Osteoblast (primary cell): ENCODE data around the gene DNM1L. TPM values are rescaled to one million over a fixed set of nuclear protein-coding genes. Genes with fewer than 3 reads are reported as not detected.

Experiments
- DNase-seq: peaks from one replicate; pipeline ENCODE4 v3.0.0; 2011; ENCODE audit warnings: low spot score, mixed read lengths; ENCODE audit not compliant: insufficient read length; ENCODE audit errors: missing footprints
- H2AFZ ChIP-seq: 2 replicates; pipeline ENCODE4 v1.6.0; 2011; ENCODE audit warnings: mild to moderate bottlenecking, low read length
- H3K27ac ChIP-seq: 2 replicates; pipeline ENCODE4 v1.5.1; 2011; ENCODE audit warnings: mild to moderate bottlenecking, low read depth, low read length, moderate library complexity
- H3K27me3 ChIP-seq: 2 replicates; pipeline ENCODE4 v1.6.0; 2012; ENCODE audit warnings: mild to moderate bottlenecking, control low read depth, inconsistent platforms, low read length, moderate library complexity; ENCODE audit not compliant: insufficient read depth
- H3K36me3 ChIP-seq: 2 replicates; pipeline ENCODE4 v1.5.1; 2011; ENCODE audit warnings: mild to moderate bottlenecking, low read length, control low read depth, moderate library complexity; ENCODE audit not compliant: insufficient read depth
- H3K4me1 ChIP-seq: 2 replicates; pipeline ENCODE4 v1.5.1; 2011; ENCODE audit warnings: mild to moderate bottlenecking, low read length, control low read depth, moderate library complexity; ENCODE audit not compliant: insufficient read depth
- H3K4me2 ChIP-seq: 2 replicates; pipeline ENCODE4 v1.6.0; 2011; ENCODE audit warnings: mild to moderate bottlenecking, low read length; ENCODE audit not compliant: insufficient read depth
- H3K4me3 ChIP-seq: fragments of 200-600 bp; sonication (generic); 3 replicates; pipeline ENCODE4 v1.5.1; 2012; ENCODE audit warnings: mild to moderate bottlenecking, low read length, inconsistent platforms; ENCODE audit not compliant: insufficient read depth
- H3K79me2 ChIP-seq: 2 replicates; pipeline ENCODE4 v1.6.0; 2012; ENCODE audit warnings: mild to moderate bottlenecking, low read length, control low read depth, inconsistent platforms; ENCODE audit not compliant: insufficient read depth
- H3K9me3 ChIP-seq: 2 replicates; pipeline ENCODE4 v1.5.1; 2011; ENCODE audit warnings: low read depth, low read length, control low read depth
- H4K20me1 ChIP-seq: 2 replicates; pipeline ENCODE4 v1.6.0; 2012; ENCODE audit warnings: mild to moderate bottlenecking, low read length, control low read depth; ENCODE audit not compliant: insufficient read depth
- small RNA-seq: library from RNA; depleted of rRNA; stranded (forward); fragments of <200 nt; gene quantifications from one replicate; pipeline ENCODE3, GENCODE V24; 2012
- total RNA-seq: library from RNA; depleted of rRNA; stranded (reverse); fragments of >200 nt; gene quantifications from 2 replicates; pipeline ENCODE4 v1.2.3, GENCODE V29; 2012
- TF ChIP-seq, protein P1 (sequence below): IDR thresholded peaks from 2 replicates; pipeline ENCODE4 v1.5.1; 2011; ENCODE audit warnings: mild to moderate bottlenecking, low read depth, low read length, moderate library complexity; ENCODE audit errors: extremely low read depth

DNM1L gene
- total RNA-seq, 1 donor: 74.9 TPM

DNA sequence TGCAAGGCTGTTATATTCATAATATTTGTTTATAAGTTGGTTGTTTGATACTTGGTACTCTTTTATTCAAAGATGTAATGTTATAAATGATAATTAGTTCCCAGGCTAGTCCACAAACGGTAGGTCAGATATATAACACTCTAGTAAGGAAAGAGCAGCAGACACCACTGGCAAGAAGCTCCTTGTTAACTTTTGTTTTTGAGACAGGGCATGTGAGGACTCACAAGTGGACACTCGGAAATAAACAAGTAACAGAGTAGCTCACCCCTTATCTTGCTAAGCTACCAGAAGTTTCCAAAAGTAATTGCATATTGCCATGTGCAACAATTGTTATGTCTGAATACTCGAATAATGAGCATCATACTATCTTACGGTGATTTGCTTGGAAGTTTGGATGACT, 115.2 kb downstream of the DNM1L start:
- no peaks in the 10 kb centered on the region for H4K20me1 ChIP-seq
- no peaks in the 10 kb centered on the region for H3K79me2 ChIP-seq
- no peaks in the 10 kb centered on the region for H3K4me1 ChIP-seq
- no peak overlapping the region for H2AFZ ChIP-seq
- TF ChIP-seq, protein P1, sequence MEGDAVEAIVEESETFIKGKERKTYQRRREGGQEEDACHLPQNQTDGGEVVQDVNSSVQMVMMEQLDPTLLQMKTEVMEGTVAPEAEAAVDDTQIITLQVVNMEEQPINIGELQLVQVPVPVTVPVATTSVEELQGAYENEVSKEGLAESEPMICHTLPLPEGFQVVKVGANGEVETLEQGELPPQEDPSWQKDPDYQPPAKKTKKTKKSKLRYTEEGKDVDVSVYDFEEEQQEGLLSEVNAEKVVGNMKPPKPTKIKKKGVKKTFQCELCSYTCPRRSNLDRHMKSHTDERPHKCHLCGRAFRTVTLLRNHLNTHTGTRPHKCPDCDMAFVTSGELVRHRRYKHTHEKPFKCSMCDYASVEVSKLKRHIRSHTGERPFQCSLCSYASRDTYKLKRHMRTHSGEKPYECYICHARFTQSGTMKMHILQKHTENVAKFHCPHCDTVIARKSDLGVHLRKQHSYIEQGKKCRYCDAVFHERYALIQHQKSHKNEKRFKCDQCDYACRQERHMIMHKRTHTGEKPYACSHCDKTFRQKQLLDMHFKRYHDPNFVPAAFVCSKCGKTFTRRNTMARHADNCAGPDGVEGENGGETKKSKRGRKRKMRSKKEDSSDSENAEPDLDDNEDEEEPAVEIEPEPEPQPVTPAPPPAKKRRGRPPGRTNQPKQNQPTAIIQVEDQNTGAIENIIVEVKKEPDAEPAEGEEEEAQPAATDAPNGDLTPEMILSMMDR: no peak
- no peaks in the 10 kb centered on the region for H3K36me3 ChIP-seq
- no peak for DNase-seq
- H3K4me2 ChIP-seq: no peak overlapping the region
- H3K27ac ChIP-seq: no peak overlapping the region
- no peaks in the 10 kb centered on the region for H3K27me3 ChIP-seq
- H3K9me3 ChIP-seq: no peaks in the 10 kb centered on the region
- H3K4me3 ChIP-seq: no peak overlapping the region

Small RNAs within 50 kb of the gene (small RNA-seq; reads per million reads assigned to genes)
- not detected for gene RF00019

Other genes starting within 250 kb of the DNM1L start
- gene YARS2, start 76.6 kb downstream of the DNM1L start, total RNA-seq: 23.9 and 27.7 TPM in 2 replicates
- gene PKP2, start 217.5 kb downstream of the DNM1L start, total RNA-seq: under 0.01 and 0.29 TPM in 2 replicates